Stomach (tissue), 4 donors: Measurements from ENCODE around the gene KIF1A.

Experiments used
- POLR2AphosphoS5 ChIP-seq, 3 donors: sonication (generic); formaldehyde crosslinking; IDR thresholded peaks; one replicate each; pipeline ENCODE4 v1.6.1; 2016; ENCODE audit warnings: antibody characterized with exemption in 3 of 3
- TF ChIP-seq, protein P1 (sequence below), 7 experiments: fragments of 450-650 bp in 4 of 7; fragments of 200-600 bp in 3 of 7; sonication (generic) in 3 of 7; IDR thresholded peaks; one replicate each; pipeline ENCODE4 v1.5.1; 2016 to 2019; ENCODE audit warnings: antibody characterized with exemption in 7 of 7, control low read depth in 2 of 7, mild to moderate bottlenecking in 1 of 7

DNA sequence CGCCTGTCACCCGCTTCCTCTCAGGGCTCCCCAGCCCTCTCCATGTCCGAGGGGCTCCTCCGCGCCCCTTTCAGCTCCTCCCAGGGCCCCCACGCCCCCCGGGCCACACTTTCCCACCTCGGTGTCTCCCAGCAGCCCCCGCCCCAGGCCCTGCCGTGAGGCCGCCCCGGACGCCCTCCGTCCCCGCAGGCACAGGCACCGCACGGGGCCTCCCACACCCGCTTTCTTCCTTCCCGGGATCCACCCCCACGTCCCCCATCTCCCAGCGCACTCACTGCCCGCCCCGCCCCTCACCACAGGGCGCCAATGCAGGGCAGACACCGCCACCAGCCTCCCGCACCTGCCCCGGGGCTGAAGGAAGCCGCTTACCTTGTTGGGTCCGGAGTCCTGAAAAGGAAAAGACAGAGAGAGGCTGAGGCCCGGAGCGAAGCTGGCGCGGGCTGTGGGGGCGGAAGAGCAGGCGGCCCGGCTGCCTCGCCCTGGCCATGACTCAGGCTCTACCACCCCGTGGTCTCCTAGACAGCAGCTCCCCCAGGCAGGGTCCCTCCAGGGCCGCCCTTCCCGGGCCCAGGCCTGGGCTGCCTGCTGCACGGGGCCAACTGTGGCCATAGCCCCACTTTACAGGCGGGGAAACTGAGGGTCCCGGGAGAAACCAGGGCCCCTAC is 37.7 kb downstream of the KIF1A start:
- TF ChIP-seq, protein P1, sequence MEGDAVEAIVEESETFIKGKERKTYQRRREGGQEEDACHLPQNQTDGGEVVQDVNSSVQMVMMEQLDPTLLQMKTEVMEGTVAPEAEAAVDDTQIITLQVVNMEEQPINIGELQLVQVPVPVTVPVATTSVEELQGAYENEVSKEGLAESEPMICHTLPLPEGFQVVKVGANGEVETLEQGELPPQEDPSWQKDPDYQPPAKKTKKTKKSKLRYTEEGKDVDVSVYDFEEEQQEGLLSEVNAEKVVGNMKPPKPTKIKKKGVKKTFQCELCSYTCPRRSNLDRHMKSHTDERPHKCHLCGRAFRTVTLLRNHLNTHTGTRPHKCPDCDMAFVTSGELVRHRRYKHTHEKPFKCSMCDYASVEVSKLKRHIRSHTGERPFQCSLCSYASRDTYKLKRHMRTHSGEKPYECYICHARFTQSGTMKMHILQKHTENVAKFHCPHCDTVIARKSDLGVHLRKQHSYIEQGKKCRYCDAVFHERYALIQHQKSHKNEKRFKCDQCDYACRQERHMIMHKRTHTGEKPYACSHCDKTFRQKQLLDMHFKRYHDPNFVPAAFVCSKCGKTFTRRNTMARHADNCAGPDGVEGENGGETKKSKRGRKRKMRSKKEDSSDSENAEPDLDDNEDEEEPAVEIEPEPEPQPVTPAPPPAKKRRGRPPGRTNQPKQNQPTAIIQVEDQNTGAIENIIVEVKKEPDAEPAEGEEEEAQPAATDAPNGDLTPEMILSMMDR (IDR thresholded peaks at IDR 0.05), result no peak
- no peak for TF ChIP-seq POLR2AphosphoS5 (IDR thresholded peaks at IDR 0.05)
